ENCODE results near the gene TMC5. TPM values are rescaled to one million over a fixed set of nuclear protein-coding genes. Genes with fewer than 3 reads are reported as not detected.

The TMC5 gene
- total and polyA plus RNA-seq, 2 of the 4 experiments (the other 2 are of a cell fraction): not detected

DNA sequence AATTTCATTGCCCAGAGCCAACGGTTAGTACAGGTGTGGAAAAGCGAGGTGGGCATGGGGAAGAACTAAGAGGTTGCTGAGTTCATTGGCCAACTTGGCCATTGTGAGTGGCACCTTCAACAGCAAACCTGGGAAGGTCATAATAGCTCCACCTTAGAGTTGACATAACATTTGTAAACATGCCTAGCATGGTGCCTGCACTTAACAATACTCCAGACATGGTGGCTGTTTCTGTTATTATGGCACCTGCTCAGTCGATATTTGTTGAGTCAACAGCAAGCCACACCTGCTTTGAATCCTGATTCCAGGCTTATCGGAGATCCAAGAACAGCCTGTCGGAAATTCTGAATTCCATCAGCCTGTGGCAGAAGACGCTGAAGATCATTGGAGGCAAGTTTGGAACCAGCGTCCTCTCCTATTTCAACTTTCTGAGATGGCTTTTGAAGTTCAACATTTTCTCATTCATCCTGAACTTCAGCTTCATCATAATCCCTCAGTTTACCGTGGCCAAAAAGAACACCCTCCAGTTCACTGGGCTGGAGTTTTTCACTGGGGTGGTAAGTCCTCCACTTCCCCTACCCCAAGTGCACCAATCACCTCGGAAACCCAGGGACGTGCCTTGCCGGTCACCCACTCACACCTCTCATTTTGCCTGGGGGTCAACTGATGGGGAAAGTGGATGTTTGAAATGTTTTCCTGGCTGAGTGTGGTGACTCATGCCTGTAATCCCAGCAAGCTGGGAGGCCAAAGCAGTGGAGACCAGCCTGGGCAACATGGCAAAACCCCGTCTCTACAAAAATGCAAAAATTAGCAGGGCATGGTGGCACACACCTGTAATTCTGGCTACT lies 46.0 kb downstream of the TMC5 start:
- H3K4me1 ChIP-seq (ENCODE audit: control insufficient read depth, insufficient read depth, low read length): no peaks in the 10 kb centered on the region
- no peak overlapping the region for H3K4ac ChIP-seq (ENCODE audit: low read depth, low read length)
- 76% methylated on average over 3 of the region's 12 CpGs; no CpG with 5 or more reads in 1 of the 2 experiments for WGBS, 2 experiments (ENCODE audit: extremely low coverage in 2 of 2, insufficient read length in 1 of 2)
- H4K5ac ChIP-seq (ENCODE audit: low read depth, low read length): no peak overlapping the region
- H3K23ac ChIP-seq (ENCODE audit: low read depth, low read length): no peak overlapping the region
- dilution Hi-C loops (cut with HindIII; ENCODE audit: low sequenced_read_pairs, unreplicated experiment): no loop called here
- no peak overlapping the region for H4K91ac ChIP-seq (ENCODE audit: insufficient read depth, low read depth, low read length)
- no peak overlapping the region for H3K14ac ChIP-seq (replicated peaks; ENCODE audit: low read depth, low read length)
- H2AFZ ChIP-seq (replicated peaks; ENCODE audit: low read length, poor library complexity): no peak overlapping the region
- H3K4me2 ChIP-seq (ENCODE audit: low read depth, low read length): no peak overlapping the region
- H3K79me1 ChIP-seq (ENCODE audit: low read depth in 1 of 2, low read length in 2 of 2): no peaks in the 10 kb centered on the region
- no peak overlapping the region for H4K8ac ChIP-seq (ENCODE audit: low read depth in 2 of 2, low read length in 2 of 2)
- no peaks in the 10 kb centered on the region for H3K9me1 ChIP-seq (ENCODE audit: insufficient read depth, low read length)
- intact Hi-C loops (cut with micrococcal nuclease): no loop called here
- no peak overlapping the region for H2AK5ac ChIP-seq (ENCODE audit: low read depth, low read length)
- H3K18ac ChIP-seq (ENCODE audit: low read depth, low read length): no peak overlapping the region
- no peak overlapping the region for H3K27ac ChIP-seq (ENCODE audit: insufficient read depth, low read length)
- H3K4me3 ChIP-seq (ENCODE audit: insufficient read depth, low read depth, low read length): no peak overlapping the region
- ChIA-PET POLR2A (ENCODE audit: unreplicated experiment) (no interaction called here), CTCF (interaction anchor here (0.6 kb wide), 1 partner anchor 177 kb away, joined by 5 read pairs; no protein-coding TSS in a partner anchor)
- TF ChIP-seq, protein P1, sequence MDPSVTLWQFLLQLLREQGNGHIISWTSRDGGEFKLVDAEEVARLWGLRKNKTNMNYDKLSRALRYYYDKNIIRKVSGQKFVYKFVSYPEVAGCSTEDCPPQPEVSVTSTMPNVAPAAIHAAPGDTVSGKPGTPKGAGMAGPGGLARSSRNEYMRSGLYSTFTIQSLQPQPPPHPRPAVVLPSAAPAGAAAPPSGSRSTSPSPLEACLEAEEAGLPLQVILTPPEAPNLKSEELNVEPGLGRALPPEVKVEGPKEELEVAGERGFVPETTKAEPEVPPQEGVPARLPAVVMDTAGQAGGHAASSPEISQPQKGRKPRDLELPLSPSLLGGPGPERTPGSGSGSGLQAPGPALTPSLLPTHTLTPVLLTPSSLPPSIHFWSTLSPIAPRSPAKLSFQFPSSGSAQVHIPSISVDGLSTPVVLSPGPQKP (IDR thresholded peaks at IDR 0.05; ENCODE audit: borderline replicate concordance, low read depth, low read length): no peak
- TF ChIP-seq RCOR1 (IDR thresholded peaks at IDR 0.05; ENCODE audit: insufficient replicate concordance, low read length): no peak
- TF ChIP-seq MAZ (IDR thresholded peaks at IDR 0.05; ENCODE audit: borderline replicate concordance, low read depth, low read length): no peak
- TF ChIP-seq, protein P2, sequence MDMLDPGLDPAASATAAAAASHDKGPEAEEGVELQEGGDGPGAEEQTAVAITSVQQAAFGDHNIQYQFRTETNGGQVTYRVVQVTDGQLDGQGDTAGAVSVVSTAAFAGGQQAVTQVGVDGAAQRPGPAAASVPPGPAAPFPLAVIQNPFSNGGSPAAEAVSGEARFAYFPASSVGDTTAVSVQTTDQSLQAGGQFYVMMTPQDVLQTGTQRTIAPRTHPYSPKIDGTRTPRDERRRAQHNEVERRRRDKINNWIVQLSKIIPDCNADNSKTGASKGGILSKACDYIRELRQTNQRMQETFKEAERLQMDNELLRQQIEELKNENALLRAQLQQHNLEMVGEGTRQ (IDR thresholded peaks at IDR 0.05; ENCODE audit: low read depth, low read length): no peak
- TF ChIP-seq MXI1 (IDR thresholded peaks at IDR 0.05; ENCODE audit: borderline replicate concordance, low read depth, low read length): no peak
- TF ChIP-seq CHD1 (IDR thresholded peaks at IDR 0.05; ENCODE audit: low read depth, low read length): no peak
- no peak for TF ChIP-seq RAD21 (IDR thresholded peaks at IDR 0.05; ENCODE audit: low read length)
- TF ChIP-seq MAFK (IDR thresholded peaks at IDR 0.05; ENCODE audit: low read depth, low read length): no peak
- TF ChIP-seq CEBPB (IDR thresholded peaks at IDR 0.05; ENCODE audit: low read depth, low read length): no peak
- TF ChIP-seq CTCF (conservative IDR thresholded peaks at IDR 0.05; ENCODE audit: low read depth, low read length): no peak
- no peak for TF ChIP-seq BHLHE40 (IDR thresholded peaks at IDR 0.05; ENCODE audit: low read depth, low read length)
- no peak overlapping the region for H2BK5ac ChIP-seq (ENCODE audit: low read depth, low read length, poor library complexity, severe bottlenecking)
- DNase-seq: no peak
- no TSS peak for BruUV-seq (replicated peaks)
- no peaks in the 10 kb centered on the region for H4K20me1 ChIP-seq (ENCODE audit: insufficient read depth, low read length)
- no peak overlapping the region for H2AK9ac ChIP-seq (replicated peaks; ENCODE audit: low read depth, low read length, poor library complexity)
- ATAC-seq (ENCODE audit: low read depth): no peak
- H3K9ac ChIP-seq (ENCODE audit: low read depth, low read length): no peak overlapping the region
- H2BK20ac ChIP-seq (ENCODE audit: low read depth, low read length): no peak overlapping the region
- H2BK120ac ChIP-seq (ENCODE audit: low read depth, low read length): no peak overlapping the region
- H3K56ac ChIP-seq (ENCODE audit: extremely low read depth, insufficient read depth, low read length): no peak overlapping the region
- no peaks in the 10 kb centered on the region for H3K36me3 ChIP-seq (ENCODE audit: control insufficient read depth, insufficient read depth, low read length)
- H3K27me3 ChIP-seq (ENCODE audit: control insufficient read depth, insufficient read depth, low read length): no peaks in the 10 kb centered on the region
- in situ Hi-C loops (cut with MboI; ENCODE audit: low sequenced_read_pairs): no loop called here
- H2BK15ac ChIP-seq (ENCODE audit: low read depth, low read length): no peak overlapping the region
- no peaks in the 10 kb centered on the region for H3K9me3 ChIP-seq (ENCODE audit: control insufficient read depth, insufficient read depth, low read length)

All from IMR-90 (cell line).